B cell (primary cell): ENCODE measurements around the gene GNG2. TPM values are rescaled to one million over a fixed set of nuclear protein-coding genes. Genes with fewer than 3 reads are reported as not detected.

Experiments used
- ATAC-seq: fragments of 200-7000 bp; cut with Tn5 transposase; one replicate; pipeline ENCODE4 v1.10.0; 2021; ENCODE audit warnings: low read depth, mild to moderate bottlenecking, moderate number of reproducible peaks, moderate library complexity
- CTCF ChIA-PET: fragments of 350-600 bp; sonication (Branson Sonifier 250); formaldehyde crosslinking; loops from one replicate; lab custom pipeline; 2021; ENCODE audit warnings: antibody characterized with exemption, inconsistent platforms; lab: Charles Lee
- POLR2A ChIA-PET: fragments of 350-600 bp; sonication (Branson Sonifier 250); formaldehyde crosslinking; loops from one replicate; lab custom pipeline; 2021; ENCODE audit warnings: antibody characterized with exemption; lab: Charles Lee
- DNase-seq: peaks from one replicate; pipeline ENCODE4 v3.0.0; 2013
- H2AFZ ChIP-seq: 2 replicates; pipeline ENCODE4 v1.6.1; 2012; ENCODE audit warnings: mild to moderate bottlenecking, low read depth, low read length; ENCODE audit not compliant: insufficient read depth, poor library complexity, severe bottlenecking
- H3K27ac ChIP-seq, 2 donors: 1 replicate in 1 of 2; 2 replicates in 1 of 2; pipeline ENCODE4 v1.5.1; 2012 to 2013; ENCODE audit warnings: low read length in 2 of 2, mild to moderate bottlenecking in 2 of 2, moderate library complexity in 1 of 2
- H3K27me3 ChIP-seq, 4 experiments: fragments of 200-600 bp in 1 of 4; sonication (generic) in 1 of 4; replicated peaks in 1 of 4; 1 replicate in 2 of 4; 2 replicates in 2 of 4; pipeline versions ENCODE4 v1.6.1 to v1.7.0; 2013 to 2016; ENCODE audit warnings: low read length in 3 of 4, mild to moderate bottlenecking in 2 of 4, mixed read lengths in 1 of 4, moderate library complexity in 1 of 4; ENCODE audit not compliant: insufficient read depth in 4 of 4, control insufficient read depth in 3 of 4; ENCODE audit errors: control extremely low read depth in 1 of 4
- H3K36me3 ChIP-seq, 2 experiments: replicated peaks in 1 of 2; 1 replicate in 1 of 2; 2 replicates in 1 of 2; pipeline versions ENCODE4 v1.6.1 to v1.7.1; 2013; ENCODE audit warnings: low read length in 1 of 2; ENCODE audit not compliant: insufficient read depth in 2 of 2, control insufficient read depth in 1 of 2; ENCODE audit errors: control extremely low read depth in 1 of 2, extremely low read depth in 1 of 2
- H3K4me1 ChIP-seq, 2 donors: fragments of 200-600 bp in 1 of 2; sonication (generic) in 1 of 2; 1 replicate in 1 of 2; 2 replicates in 1 of 2; pipeline versions ENCODE4 v1.5.1 to v1.6.1; 2013 to 2017; ENCODE audit warnings: low read length in 2 of 2; ENCODE audit not compliant: control insufficient read depth in 2 of 2, insufficient read depth in 2 of 2
- H3K4me2 ChIP-seq: replicated peaks from 2 replicates; pipeline ENCODE3; 2012; ENCODE audit warnings: mild to moderate bottlenecking, low read depth, low read length; ENCODE audit not compliant: poor library complexity, severe bottlenecking
- H3K4me3 ChIP-seq, 5 experiments: fragments of 200-600 bp in 1 of 5; sonication (generic) in 1 of 5; 1 replicate in 3 of 5; 2 replicates in 2 of 5; pipeline versions ENCODE4 v1.5.1 to v1.7.0; 2011 to 2016; ENCODE audit warnings: low read length in 4 of 5, mild to moderate bottlenecking in 4 of 5, low read depth in 2 of 5, control low read depth in 1 of 5, moderate library complexity in 1 of 5; ENCODE audit not compliant: insufficient read depth in 1 of 5; ENCODE audit errors: control extremely low read depth in 1 of 5, extremely low read depth in 1 of 5
- H3K79me2 ChIP-seq: fragments of 200-600 bp; sonication (generic); one replicate; pipeline ENCODE4 v1.6.0; 2016; ENCODE audit warnings: low read length; ENCODE audit not compliant: control insufficient read depth, insufficient read depth
- H3K9ac ChIP-seq: fragments of 200-600 bp; sonication (generic); 2 replicates; pipeline ENCODE4 v1.6.1; 2017; ENCODE audit warnings: mild to moderate bottlenecking, low read length, moderate library complexity
- H3K9me3 ChIP-seq, 3 donors: one replicate each; pipeline versions ENCODE4 v1.6.1 to v1.7.1; 2013; ENCODE audit warnings: low read length in 2 of 3; ENCODE audit not compliant: control insufficient read depth in 2 of 3, insufficient read depth in 1 of 3; ENCODE audit errors: control extremely low read depth in 1 of 3
- H4K20me1 ChIP-seq: 2 replicates; pipeline ENCODE4 v1.6.0; 2012; ENCODE audit warnings: mild to moderate bottlenecking, low read length; ENCODE audit not compliant: insufficient read depth, control insufficient read depth, poor library complexity, severe bottlenecking
- H3K27ac Mint-ChIP-seq: one replicate; pipeline ENCODE4 v1.8.0; 2021; ENCODE audit warnings: mixed read lengths
- H3K27me3 Mint-ChIP-seq: one replicate; pipeline ENCODE4 v1.8.0; 2021; ENCODE audit warnings: mixed read lengths
- H3K4me1 Mint-ChIP-seq: one replicate; pipeline ENCODE4 v1.8.0; 2021; ENCODE audit warnings: mixed read lengths
- H3K4me3 Mint-ChIP-seq: one replicate; pipeline ENCODE4 v1.8.0; 2021; ENCODE audit warnings: mixed read lengths
- H3K9me3 Mint-ChIP-seq: one replicate; pipeline ENCODE4 v1.8.0; 2022; ENCODE audit warnings: mixed read lengths; ENCODE audit not compliant: insufficient read depth
- EZH2 ChIP-seq: IDR thresholded peaks from 2 replicates; pipeline ENCODE4 v1.6.1; 2012; ENCODE audit warnings: borderline replicate concordance, low read depth, mild to moderate bottlenecking, moderate library complexity, low read length; ENCODE audit not compliant: insufficient read depth, poor library complexity, severe bottlenecking
- WGBS: methylation state at CpG from one replicate; pipeline ENCODE4 v1.1.5; 2013; ENCODE audit warnings: missing lambda C conversion rate; ENCODE audit not compliant: insufficient coverage; 5-methylcytosine and 5-hydroxymethylcytosine counted together
- intact Hi-C: fragments of 100-400 bp; cut with micrococcal nuclease; formaldehyde crosslinking; loops from one replicate; pipeline ENCODE4 v1.10.0; 2022
- polyA plus RNA-seq: library from polyadenylated mRNA; depleted of rRNA; stranded (reverse); fragments of >200 nt; gene quantifications from 2 replicates; pipeline ENCODE4 v1.2.3, GENCODE V29; 2012
- total RNA-seq, 2 donors: library from RNA; stranded (reverse); fragments of 120-200 nt in 1 of 2; gene quantifications; 1 replicate in 1 of 2; 2 replicates in 1 of 2; pipeline versions ENCODE4 v1.2.3 to v1.2.4, GENCODE V29; 2013 to 2022
- TF ChIP-seq, protein P1 (sequence below): fragments of 200-600 bp; IDR thresholded peaks from one replicate; pipeline ENCODE4 v1.8.0; 2022; ENCODE audit warnings: antibody characterized with exemption, mild to moderate bottlenecking

GNG2 gene
- total and polyA plus RNA-seq, 2 donors (not counting 1 experiment from before 2014, with no cell fraction given), result 21.9 to 57.6 TPM

DNA sequence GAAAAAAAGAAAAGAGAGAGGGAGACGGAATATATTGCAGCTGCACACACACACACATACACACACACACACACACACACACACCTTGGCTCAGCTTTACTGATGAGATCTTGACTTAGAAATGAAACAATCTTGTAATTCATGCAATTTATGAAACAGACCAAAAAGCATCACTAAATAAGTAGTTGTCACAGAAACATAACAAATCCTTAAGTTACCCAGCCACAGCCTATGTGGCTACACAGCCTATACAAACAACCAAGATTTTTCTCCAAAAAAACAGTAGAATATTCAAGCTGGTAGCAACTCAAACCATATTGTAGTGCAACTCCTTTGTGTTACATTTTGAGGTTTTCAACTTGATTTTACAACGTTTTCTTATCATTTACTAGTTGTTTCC lies 37.9 kb upstream of the GNG2 start:
- POLR2A ChIA-PET, result interaction anchor here (0.6 kb wide), 1 partner anchor 25 kb away, joined by 7 read pairs; no protein-coding TSS in a partner anchor
- no peak for ATAC-seq
- 57% methylated on average over 1 of the region's 2 CpGs for WGBS
- CTCF ChIA-PET, result no interaction called here
- Histone ChIP-seq H3K4me1 (peaks cover under 1 to 2% of the 10 kb centered on the region in 2 donors), H2AFZ (no peak overlapping the region), H3K4me2 (no peak overlapping the region), H3K27ac (no peak overlapping the region), H4K20me1 (no peaks in the 10 kb centered on the region), H3K9ac (no peak overlapping the region), H3K9me3 (no peaks in the 10 kb centered on the region), H3K36me3 (no peaks in the 10 kb centered on the region), H3K27me3 (peaks cover 0 to 4% (median 2%) of the 10 kb centered on the region in 4 experiments), H3K4me3 (no peak overlapping the region), H3K79me2 (no peaks in the 10 kb centered on the region)
- Mint-ChIP-seq H3K27ac (no peak overlapping the region), H3K9me3 (no peaks in the 10 kb centered on the region), H3K4me3 (no peak overlapping the region), H3K4me1 (peaks cover 6% of the 10 kb centered on the region), H3K27me3 (peaks cover 12% of the 10 kb centered on the region)
- DNase-seq, result no peak
- intact Hi-C loops, result no loop called here
- TF ChIP-seq, protein P1, sequence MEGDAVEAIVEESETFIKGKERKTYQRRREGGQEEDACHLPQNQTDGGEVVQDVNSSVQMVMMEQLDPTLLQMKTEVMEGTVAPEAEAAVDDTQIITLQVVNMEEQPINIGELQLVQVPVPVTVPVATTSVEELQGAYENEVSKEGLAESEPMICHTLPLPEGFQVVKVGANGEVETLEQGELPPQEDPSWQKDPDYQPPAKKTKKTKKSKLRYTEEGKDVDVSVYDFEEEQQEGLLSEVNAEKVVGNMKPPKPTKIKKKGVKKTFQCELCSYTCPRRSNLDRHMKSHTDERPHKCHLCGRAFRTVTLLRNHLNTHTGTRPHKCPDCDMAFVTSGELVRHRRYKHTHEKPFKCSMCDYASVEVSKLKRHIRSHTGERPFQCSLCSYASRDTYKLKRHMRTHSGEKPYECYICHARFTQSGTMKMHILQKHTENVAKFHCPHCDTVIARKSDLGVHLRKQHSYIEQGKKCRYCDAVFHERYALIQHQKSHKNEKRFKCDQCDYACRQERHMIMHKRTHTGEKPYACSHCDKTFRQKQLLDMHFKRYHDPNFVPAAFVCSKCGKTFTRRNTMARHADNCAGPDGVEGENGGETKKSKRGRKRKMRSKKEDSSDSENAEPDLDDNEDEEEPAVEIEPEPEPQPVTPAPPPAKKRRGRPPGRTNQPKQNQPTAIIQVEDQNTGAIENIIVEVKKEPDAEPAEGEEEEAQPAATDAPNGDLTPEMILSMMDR, result no peak
- no peak for TF ChIP-seq EZH2

DNA sequence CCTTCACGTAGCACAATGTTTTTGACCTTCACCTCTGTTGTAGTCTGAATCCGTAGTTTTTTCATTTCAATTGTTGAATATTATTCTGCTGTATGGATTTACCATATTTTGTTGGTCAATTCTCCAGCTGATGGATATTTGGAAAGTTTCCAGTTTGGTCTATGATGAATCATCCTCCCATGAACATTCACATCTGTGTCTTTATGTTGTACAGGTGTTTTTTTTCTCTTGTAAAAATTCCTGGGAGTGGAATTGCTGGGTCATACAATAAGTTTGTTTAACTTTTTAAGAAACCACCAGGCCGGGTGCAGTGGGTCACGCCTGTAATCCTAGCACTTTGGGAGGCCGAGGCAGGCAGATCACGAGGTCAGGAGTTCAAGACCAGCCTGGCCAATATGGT lies 36.7 kb upstream of the GNG2 start:
- Histone ChIP-seq H4K20me1 (no peaks in the 10 kb centered on the region), H3K4me1 (peaks cover 11 to 13% of the 10 kb centered on the region in 2 donors), H3K4me2 (no peak overlapping the region), H3K4me3 (no peak overlapping the region), H3K9ac (no peak overlapping the region), H3K27ac (no peak overlapping the region), H3K9me3 (no peaks in the 10 kb centered on the region), H2AFZ (no peak overlapping the region), H3K79me2 (no peaks in the 10 kb centered on the region), H3K36me3 (no peaks in the 10 kb centered on the region), H3K27me3 (peaks cover 0 to 7% (median 2%) of the 10 kb centered on the region in 4 experiments)
- no peak for TF ChIP-seq EZH2
- TF ChIP-seq, protein P1, result no peak
- DNase-seq (no peak), ATAC-seq (no peak)
- WGBS, result 78% methylated on average over 4 of the region's 6 CpGs
- H3K27ac Mint-ChIP-seq, result no peak overlapping the region
- intact Hi-C loops, result no loop called here
- ChIA-PET CTCF (interaction anchor here (1.3 kb wide), 1 partner anchor 8 kb away, joined by 3 read pairs; no protein-coding TSS in a partner anchor), POLR2A (no interaction called here)
- H3K4me1 Mint-ChIP-seq, result peaks cover 4% of the 10 kb centered on the region
- no peaks in the 10 kb centered on the region for H3K9me3 Mint-ChIP-seq
- H3K27me3 Mint-ChIP-seq, result peaks cover 9% of the 10 kb centered on the region
- H3K4me3 Mint-ChIP-seq, result no peak overlapping the region
